Hematopoietic multipotent progenitor cell treated with erythropoietin and hydrocortisone succinate and interleukin-3 and kit ligand, for 17 days (in vitro differentiated cells): ENCODE measurements around the gene OLFML2A.
A peak's percentile ranks its signal among the peaks of the same experiment; 100 is the strongest.
"Not testable (repeated sequence)": the region's sequence is repeated elsewhere in the genome, so short reads cannot be mapped to it uniquely, and the experiment has no call there.

Experiments
- DNase-seq: peaks from one replicate; pipeline ENCODE4 v3.0.0-alpha.2; 2015; ENCODE audit warnings: low spot score

The OLFML2A gene

DNA sequence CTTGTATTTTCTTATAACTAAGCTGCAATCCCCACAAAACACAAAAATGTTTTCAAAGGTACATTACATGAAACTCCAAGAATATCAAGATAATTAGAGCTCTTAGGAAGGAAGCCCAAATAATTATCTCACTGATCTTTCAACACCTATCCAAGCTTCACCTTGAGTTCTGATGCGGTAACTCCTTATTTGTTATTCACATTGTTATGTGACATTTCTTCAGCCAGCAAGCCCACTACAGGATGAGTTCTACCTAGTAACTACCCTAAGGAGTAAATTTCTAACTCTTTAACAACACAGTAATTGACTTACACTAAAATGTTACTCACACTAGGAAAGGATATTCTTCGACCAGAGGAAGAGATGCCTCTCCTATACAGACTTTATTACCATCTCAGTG lies 15.7 kb upstream of the OLFML2A start:
- DNase-seq = no peak

DNA sequence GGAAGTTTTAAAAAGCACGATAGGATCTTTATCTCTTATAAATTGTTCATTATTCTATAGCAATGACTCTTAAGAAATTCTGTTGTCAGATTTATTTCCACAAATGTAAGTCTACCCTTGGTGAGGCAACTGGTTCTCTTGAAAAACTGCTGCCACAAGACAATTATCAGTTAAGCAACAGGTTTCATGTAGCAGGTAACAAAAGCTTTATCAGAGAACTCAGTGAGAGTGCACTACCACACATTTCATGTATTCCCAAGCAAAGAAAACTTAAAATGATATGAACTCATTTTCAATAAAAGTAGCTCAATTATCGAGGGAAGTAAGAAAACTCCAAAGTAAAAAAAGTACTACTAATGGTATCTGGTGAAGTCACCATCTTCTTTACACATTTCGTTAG lies 15.2 kb upstream of the OLFML2A start:
- no peak for DNase-seq

DNA sequence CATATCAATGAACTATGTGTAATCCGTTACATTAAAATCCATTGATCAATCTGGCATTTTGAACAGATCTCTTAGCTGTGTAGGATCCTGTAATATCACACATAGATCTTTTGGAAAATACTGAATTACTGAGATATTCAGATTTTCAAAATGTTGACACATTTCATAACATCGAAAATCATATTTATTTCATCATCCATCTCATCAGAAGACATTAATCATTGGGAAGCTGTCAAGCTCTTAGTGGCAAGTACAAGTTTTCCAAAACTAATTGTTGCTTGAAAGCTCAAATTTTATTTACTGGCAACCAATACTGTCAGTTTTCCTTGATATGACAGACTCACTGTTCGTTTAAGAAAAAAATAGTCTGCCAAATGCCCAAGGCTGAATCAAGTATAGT lies 14.3 kb upstream of the OLFML2A start:
- DNase-seq = no peak

DNA sequence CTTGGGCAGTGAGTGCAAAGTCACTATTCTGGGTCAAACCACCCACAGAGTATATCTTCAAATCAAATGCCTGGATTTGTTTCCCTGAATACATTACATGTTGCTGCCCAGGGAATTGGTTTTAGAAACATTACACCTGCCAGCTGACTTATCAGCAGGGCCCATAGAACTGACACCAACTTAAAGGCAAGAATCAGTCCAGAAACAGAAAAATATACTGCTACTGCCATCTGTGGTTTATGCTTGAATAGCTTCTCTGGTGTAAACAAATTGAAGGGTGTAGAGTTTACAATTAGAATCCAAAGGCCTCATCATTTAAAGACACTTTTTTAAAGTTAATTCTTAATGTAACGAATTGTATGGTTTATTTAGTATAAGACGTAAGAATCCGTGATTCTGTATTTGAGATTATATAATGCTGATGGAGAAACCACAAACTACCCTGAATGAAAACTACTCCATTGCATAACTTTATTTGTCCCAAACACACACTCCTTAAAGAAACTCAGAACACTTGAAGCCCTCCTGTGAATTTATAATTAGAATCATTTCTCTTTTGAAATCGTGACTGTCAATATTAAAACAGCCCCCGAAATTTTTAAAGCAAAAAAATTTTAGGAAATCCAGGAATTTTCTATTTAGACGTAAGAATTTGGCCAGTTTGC lies 12.0 kb upstream of the OLFML2A start:
- DNase-seq = peak; percentile 52

DNA sequence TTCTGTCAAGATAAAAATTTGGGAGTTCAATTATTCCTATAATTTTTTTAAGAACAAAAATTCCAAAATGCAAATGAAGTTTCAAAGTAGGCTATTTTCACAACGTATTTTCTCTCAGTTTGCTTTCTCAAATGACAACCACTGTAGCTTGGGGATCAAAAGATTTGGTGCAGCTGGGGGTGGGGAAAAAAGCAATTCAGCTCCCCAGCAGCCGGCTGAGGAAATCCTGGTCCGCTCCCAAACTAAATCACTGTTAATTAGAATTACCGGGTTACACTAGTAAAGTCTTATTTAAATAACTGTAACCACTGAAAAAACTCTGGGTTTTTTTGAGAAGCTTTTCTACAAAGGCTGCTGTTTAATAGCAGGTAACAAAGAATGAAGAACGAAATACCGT lies 11.5 kb upstream of the OLFML2A start:
- DNase-seq = no peak

DNA sequence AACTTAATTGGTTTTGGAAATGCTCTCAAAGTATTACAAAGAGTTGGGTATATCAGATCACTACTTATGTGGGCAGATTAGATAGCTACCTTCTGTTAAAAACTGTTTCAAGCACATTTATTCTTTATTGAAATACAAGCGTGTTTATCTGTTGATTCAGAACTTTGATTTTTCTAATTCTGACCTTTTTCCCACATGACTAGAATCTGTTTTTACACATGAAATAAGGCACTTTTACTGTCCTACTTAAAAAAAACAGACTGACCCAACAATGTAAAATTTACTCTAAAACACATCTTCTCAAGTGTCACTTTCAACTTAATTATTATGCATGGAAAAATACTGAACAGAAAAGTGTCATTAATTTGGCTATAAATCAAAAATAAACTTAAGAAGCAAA lies 10.6 kb upstream of the OLFML2A start:
- DNase-seq = no peak

DNA sequence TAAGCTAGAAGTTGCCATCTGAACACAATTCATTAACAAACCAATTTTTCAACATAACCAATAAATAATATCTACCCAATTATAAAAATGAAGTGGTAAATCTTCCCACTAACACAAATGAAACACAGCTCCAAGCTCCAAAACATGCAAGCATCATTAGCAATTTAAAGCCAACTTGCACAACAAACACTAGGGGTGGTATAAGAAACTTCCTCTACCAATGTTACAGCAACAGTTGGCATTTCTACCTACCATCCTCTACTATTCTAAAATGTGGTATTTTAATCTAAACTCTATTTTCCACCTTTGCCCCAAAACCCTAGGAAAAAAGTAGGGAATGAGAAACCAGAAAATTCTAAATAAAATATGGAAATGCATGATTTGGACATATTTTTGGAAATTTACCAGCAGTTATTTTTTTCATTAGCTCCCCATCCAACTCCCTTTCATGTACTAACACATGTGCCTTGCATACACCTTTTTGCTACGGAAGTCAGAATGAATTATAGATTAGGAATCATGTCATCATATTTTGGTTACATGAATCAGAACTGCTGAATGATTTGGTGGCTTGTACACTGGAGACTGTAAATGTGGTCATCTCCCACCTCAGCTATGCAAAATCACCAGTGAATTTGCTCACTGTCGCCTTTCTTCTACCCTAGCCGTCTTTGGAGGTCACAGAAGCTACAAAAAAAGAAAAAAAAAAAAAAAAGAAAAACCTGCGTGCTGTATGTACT lies 9.9 kb upstream of the OLFML2A start:
- no peak for DNase-seq

DNA sequence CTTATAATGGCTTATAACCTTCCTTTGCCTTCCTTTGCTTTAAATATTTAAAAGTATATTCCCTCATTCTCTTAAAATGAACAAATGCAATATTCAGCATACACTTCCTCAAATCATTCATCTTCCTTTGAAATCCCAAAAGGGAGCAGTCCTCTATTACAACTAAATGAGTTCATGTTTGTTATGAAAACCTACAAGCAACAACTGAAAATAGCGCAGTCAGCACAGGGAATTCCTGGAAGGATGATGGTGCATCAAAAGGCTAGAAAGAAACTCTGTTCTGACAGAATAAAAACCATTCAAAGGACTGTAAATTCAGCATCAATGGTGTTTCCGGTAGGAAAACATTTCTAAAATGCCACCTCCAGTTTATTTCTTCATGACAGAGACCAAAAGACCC lies 9.1 kb upstream of the OLFML2A start:
- no peak for DNase-seq

DNA sequence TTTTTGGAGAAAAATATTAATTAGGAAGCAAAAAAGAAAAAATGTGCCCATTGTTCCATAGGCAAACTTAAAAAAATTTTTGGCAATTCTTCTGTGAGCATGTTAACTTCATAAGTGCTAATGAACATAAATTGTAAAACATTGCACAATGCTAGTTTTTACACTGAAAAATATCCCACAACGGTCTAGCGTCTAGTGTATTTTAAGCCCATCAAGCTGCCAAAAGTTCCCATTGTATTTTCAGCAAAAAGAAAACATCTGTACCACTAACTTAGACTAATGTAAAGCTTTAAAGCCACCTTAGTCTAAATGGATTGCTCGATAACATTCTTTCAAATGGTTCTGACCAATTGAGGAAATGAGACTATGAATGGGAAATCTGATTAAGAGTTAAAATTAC lies 8.6 kb upstream of the OLFML2A start:
- DNase-seq = no peak

DNA sequence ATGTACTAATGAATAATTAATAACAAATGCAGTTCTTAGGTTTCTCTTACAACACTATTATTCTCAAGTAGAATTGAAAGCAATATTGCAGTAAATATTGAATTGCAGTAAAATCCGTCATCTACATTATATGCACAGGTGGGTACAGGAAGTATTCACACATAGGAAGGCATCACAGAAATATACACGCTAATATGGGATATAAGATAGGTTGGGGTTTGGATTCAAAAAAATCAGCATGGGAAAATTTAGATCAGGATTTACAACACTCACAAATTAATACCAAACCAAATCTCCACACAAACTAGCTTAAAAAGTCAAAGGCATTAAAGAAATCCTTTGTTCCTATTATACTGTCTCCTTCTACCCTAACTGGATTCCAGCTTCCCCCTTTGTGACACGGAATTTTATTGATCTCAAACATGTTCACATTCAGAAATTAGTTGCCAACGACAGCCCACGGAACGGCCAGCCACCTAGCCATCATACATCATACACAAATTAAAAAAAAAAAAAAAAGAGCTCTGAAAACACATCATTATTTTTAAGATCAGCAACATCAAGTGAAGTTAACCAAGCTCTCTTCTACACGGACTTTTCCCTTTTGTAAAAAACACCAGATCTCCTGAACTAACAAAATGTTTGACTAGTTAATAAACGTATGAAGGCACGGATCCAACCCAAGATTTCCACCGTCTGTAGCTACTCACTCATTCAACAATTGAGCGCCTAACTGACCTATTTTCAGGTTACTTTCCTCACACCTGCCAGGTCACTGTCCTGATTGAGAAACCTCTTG lies 8.0 kb upstream of the OLFML2A start:
- DNase-seq = no peak

DNA sequence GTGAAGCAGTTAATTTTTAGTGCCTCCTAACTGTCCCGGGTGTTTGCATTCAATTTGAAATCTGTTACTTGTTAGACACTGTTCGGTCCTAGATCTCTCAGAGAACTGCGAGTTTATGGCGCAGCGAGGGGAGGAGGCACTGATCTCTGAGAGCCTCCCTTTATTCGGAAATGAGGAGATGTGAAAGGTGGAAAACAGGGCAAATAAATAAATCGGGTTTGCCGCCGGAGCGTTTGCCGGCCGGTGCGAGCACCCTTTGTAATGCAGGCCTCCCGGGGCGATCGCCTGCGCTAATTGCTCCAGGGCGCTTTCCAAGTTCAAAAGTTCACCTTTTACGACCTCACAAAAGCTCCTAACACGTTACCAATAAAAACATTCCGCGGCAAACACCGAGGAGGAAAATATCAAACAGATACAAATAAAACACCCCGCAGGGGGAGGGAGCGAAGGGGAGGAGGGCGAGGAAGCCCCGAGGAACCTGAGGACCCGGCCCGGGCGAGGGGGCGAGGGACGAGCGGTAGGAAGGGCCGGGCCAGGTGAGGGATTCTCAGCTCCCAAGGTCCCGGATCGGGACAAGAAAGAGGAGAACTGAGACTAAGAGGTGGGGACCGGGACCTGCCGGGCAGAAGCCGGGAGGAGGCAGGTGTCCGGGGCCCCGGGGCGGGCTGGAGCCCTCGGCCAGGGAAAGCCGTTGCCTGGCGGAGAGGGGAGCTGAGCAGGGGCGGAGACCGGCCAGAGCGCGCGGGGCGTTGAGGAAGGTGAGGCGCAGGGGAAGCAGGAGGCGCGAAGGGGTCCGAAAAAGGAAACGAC lies 7.2 kb upstream of the OLFML2A start:
- no peak for DNase-seq

DNA sequence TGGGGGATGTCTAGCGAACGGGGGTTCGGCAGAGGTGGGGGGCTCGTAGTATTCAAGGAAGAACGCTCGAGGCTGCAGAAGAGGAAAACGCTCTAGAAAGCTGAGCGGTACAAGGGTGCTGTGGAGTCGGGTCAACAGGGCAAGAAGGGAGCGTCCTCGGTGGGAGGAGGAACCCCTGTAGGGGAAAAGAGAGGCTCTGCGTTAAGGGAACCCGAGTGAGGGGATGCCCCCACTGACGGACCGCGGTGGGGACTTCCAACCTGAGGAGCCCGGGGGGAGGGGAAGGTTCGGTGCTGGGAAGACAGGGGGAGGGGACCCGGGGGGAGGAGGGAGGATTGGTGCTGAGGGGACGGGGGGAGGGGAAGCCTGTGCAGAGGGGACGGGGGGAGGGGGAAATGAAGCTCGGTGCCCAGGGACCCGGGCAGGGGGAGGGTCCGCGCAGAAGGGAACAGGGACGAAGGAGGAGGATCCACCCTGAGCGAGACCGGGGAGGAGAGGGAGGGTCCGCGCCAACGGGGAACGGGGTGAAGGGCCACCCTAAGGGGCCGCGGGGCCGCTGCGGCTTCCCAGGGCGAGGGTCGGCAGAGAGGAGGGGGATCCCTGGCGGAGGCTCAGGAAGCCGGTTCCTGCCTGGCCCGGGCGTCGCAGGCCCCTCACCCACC lies 6.4 kb upstream of the OLFML2A start:
- DNase-seq = no peak

DNA sequence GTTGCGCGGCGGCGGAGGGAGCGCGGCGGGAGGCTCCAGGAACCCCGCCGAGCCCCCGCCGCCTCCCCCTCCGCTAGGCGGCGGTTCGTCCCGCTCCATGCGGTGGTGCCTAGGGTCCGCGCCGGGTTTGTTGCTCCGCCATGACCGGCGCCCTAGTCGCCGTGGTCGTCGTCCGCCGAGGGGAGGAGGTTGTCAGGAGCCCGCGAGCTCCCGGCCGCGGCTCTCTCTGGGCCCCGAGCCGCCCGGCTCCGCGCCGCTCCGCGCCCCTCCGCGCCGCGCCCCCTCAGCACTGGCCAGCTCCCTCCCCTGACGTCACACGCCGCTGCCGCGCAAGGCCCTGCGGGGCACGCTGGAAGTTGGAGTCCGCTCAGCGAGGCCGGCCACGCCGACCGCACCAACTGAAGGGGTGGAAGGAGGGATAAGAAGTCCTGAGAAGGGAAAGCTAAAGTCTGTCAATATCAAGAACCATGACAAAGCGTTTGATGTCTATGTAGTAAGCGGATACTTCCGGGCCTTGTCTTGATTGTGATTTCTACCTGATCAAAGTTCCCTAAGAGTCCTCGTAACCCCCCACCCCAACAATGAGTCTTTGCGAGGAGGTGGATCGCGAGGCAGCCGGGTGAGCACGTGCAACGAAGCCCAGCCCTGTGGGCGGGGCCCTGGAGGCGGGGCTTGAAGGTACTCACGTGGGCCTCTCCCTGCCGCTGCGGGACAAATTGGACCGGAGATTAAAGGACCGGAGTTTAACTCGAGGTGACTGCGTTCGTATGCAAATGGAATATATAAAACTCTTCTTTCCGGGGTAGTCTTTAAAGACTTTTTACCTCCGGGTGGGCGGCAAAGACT lies 5.7 kb upstream of the OLFML2A start, which contains the start of gene NR6A1:
Gene NR6A1, minus strand, starts transcription at position 291 of the 846 bp plus-strand sequence.
- peak; percentile 96 for DNase-seq

DNA sequence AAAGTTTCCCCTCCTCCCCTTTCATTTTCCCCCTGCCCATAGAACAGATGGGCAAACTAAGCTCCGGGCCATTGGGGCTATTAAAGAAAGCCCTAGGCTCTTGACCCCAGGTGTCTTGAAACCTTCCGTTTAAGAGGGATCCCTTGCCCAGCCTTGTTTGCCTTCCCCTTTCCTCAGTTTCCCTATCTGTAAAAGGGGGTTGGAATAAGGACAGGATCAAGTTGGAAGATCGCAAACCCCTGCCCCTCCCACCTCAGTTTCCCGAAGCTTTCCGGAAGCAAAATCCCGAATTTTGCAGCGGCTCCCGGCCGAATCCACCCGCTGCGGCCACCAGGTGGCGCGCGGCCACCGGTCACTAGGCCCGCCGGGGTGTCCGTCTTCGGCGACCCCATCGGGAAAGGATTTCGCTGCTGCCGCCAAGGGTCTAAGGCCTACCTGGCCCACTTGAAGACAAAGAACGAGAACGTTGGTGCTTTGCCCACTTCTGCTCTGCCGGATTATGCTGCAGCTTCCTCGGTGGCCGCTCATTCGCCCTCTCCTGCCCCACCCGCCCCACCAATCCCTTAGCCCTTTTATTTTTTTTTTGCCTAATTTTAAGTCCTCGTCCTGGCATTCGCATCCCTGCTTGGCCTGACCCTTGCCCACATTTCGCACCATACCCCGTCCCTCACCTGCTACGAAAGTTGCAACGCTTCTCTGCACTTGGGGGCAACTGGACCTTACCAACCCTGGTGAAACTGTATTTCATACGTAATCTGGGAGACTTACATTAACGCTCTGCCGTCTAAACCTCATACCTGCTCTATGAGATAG lies 4.9 kb upstream of the OLFML2A start:
- peak; percentile 63 for DNase-seq

DNA sequence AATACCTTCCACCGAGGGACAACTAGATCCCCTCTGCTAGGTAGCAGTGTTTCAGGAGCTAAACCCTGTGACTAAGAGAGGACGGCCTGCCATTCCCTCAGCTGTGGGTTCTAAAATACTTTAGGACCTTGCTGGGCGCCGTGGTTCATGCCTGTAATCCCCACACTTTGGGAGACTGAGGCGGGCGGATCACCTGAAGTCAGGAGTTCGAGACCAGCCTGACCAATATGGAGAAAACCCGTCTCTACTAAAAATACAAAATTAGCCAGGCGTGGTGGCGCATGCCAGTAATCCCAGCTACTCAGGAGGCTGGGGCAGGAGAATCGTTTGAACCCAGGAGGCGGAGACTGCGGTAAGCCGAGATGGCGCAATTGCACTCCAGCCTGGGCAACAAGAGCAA lies 4.1 kb upstream of the OLFML2A start:
- not testable (repeated sequence) for DNase-seq

DNA sequence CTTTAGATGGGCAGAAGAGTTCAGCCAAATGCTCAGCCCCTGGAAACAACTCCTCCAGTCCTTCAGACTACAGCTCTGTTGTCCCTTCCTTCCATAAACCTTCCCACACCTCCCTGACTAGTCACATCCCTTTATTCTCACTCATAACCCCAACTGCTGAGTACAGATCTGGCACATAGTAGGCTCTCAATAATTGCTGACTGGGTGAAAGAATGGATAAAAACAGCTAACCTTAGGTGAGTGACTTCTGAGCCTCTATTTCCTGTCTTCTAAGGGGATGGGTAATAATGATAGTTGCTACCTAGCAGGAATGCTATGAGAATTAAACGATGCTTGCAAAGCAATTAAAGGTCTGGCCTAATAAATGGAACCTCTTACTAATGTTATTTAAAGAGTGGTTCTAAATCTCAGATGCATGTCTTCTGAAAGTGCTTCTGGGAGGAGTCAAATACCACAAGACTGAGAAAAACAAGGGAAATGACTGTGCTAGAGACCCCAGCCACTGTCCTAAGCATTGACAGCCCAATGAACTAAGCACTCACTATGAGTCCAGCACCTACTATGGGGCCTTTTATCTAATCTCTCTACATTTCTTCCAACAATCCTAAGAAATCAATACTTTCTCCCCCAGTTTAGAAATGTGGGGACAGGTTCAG lies 3.3 kb upstream of the OLFML2A start:
- no peak for DNase-seq

DNA sequence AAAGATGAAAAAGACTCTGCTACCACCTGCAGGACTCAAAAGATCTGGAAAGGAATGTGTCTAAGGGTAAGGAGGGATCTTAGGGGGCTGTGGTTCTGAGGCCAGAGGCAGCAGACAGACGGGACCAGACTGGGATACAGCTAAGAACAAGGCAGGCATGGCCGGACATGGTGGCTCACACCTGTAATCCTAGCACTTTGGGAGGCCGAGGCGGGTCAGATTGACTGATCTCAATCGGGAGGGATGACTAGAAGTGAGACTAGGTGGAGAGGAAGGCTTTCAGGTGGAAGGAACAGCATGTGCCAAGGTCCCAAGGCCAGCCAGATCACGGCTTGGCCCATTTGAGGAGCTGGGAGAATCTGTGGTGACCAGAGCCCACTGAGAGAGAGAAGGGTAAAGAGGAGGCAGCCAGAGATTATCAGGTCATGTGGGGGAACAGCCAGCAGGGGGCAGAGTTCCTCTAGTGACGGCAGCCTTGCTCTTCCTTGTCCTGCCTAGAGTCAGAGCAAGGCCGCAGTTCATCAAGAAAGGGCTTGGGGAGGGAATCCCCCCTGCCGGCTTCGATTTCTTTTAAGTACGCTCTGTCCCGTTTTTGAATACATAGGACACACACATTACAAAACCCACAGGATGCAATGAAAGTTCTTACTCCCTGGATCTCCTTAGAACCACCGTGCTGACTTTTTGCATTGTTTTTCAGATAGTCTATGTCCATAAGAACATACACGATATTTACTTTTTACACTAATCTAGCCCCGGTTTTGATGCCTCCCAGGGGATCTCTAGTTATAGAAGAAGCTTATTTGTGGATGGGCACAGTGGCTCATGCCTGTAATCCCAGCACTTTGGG lies 2.6 kb upstream of the OLFML2A start:
- peak; percentile 81 for DNase-seq

DNA sequence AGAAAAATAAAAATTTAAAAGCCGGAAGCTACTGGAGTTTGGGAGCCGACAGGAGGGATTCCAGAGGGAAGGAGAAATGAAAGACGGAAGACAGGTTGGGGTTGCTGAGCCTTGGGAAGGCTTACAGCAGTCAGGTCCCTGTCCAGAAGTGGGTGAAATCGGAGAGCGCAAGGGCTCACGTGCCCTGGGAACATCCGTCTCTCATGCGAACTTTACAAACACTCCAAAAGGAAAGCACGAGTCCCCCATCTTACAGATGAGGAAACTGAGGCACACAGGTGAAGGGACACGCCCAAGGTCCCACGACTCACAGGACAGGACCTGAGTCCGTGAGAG lies 347 bp upstream of the OLFML2A start:
- no peak for DNase-seq
